Measurements from ENCODE around the gene HIPK4.

The HIPK4 gene

GRCh38 chr19:40425450-40426287 is 35.7 kb upstream of the HIPK4 start, which contains the start of gene SERTAD1:
TSS of gene SERTAD1 (minus strand) at chr19:40425992. CDS start at chr19:40423546, 2,446 bp downstream.
- H3K36me3 ChIP-seq: peaks cover 10% of the 10 kb centered on the region
- H3K4me1 ChIP-seq (ENCODE audit: control insufficient read depth in 1 of 2, insufficient read depth in 1 of 2, low read depth in 1 of 2, low read length in 1 of 2): peaks cover 23 to 28% of the 10 kb centered on the region in 2 experiments
- H3K27me3 ChIP-seq: no peaks in the 10 kb centered on the region
- no peaks in the 10 kb centered on the region for H3K9me3 ChIP-seq
- peak within 1 kb of the TSS; percentile 85 to 92 for H3K4me3 ChIP-seq (ENCODE audit: low read depth in 1 of 2, low read length in 1 of 2)
- TF ChIP-seq CTCF (IDR thresholded peaks at IDR 0.05): peak; percentile 87
- H3K27ac ChIP-seq: peak within 1 kb of the TSS; percentile 97

- Histone ChIP-seq H3K36me3 (peaks cover 10% of the 10 kb centered on the region), H3K4me1 (ENCODE audit: control insufficient read depth in 1 of 2, insufficient read depth in 1 of 2, low read depth in 1 of 2, low read length in 1 of 2) (peaks cover 27 to 34% of the 10 kb centered on the region in 2 experiments), H3K9me3 (no peaks in the 10 kb centered on the region), H3K4me3 (ENCODE audit: low read depth in 1 of 2, low read length in 1 of 2) (peak overlapping the region; percentile 85 to 92), H3K27me3 (no peaks in the 10 kb centered on the region), H3K27ac (peak overlapping the region; percentile 97)
- TF ChIP-seq CTCF (IDR thresholded peaks at IDR 0.05): no peak
Measured at GRCh38 chr19:40424637-40425449, 34.9 kb upstream of the HIPK4 start.

- no peak for TF ChIP-seq CTCF (IDR thresholded peaks at IDR 0.05)
- Histone ChIP-seq H3K4me3 (ENCODE audit: low read depth in 1 of 2, low read length in 1 of 2) (no peak overlapping the region), H3K36me3 (peaks cover 10% of the 10 kb centered on the region), H3K27ac (no peak overlapping the region), H3K9me3 (no peaks in the 10 kb centered on the region), H3K27me3 (no peaks in the 10 kb centered on the region), H3K4me1 (ENCODE audit: control insufficient read depth in 1 of 2, insufficient read depth in 1 of 2, low read depth in 1 of 2, low read length in 1 of 2) (peaks cover 27 to 34% of the 10 kb centered on the region in 2 experiments)
Measured at GRCh38 chr19:40423938-40424337, 34.0 kb upstream of the HIPK4 start.

DNA sequence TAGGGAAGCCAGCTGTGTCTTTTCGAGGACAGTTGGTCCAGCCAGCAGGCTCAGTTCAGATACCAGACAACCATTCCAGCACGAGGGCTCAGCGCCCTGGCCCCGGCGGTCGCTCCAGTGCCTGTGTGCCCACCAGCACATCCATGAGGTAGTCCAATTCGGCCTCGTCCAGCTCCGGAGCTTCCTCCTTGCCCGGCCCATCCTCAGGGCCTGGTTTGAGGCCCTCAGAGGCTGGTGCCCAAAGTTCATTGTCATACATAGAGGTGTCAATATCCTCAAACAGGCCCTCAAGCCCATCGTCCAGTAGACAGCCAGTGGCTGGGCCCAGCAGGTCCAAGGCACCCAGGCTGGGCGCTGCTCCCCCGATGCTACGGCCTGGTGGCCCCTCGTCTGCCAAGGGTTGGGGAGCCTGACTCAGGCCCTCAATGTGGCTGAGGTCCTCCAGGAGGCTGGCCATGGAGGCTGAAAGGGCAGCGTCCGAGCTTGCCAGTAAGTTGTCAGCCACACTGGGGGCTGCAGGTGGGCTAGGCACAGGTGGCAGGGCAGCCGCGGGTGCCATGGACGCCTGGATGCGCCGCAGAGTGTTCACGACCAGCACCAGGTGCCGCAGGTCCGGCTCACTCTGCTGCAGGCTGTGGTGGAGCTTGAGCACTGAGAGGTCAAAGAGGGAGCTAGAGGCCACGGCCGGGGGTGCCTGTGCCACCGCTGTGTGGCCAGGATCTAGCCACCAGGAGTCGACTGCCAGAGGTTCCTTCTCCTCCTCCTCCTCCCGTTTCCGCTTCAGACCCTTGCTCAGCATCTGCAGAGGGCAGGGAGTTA is 33.0 kb upstream of the HIPK4 start:
- H3K4me3 ChIP-seq (ENCODE audit: low read depth in 1 of 2, low read length in 1 of 2): no peak overlapping the region
- no peaks in the 10 kb centered on the region for H3K27me3 ChIP-seq
- no peak for TF ChIP-seq CTCF (IDR thresholded peaks at IDR 0.05)
- peaks cover 10% of the 10 kb centered on the region for H3K36me3 ChIP-seq
- H3K4me1 ChIP-seq (ENCODE audit: control insufficient read depth in 1 of 2, insufficient read depth in 1 of 2, low read depth in 1 of 2, low read length in 1 of 2): peaks cover 28 to 34% of the 10 kb centered on the region in 2 experiments
- H3K27ac ChIP-seq: peak overlapping the region; percentile 29
- no peaks in the 10 kb centered on the region for H3K9me3 ChIP-seq

All from neutrophil (primary cell).